HG03469 (cell line): Measurements from ENCODE around the gene SPATS2.
"Not testable (repeated sequence)": the region's sequence is repeated elsewhere in the genome, so short reads cannot be mapped to it uniquely, and the experiment has no call there.

Experiments used
- ATAC-seq: cut with Tn5 transposase; IDR thresholded peaks from one replicate; pipeline ENCODE4 v1.9.1; 2021; ENCODE audit warnings: mild to moderate bottlenecking, moderate library complexity, moderate number of reproducible peaks; ENCODE audit not compliant: unreplicated experiment

Gene SPATS2

GRCh38 chr12:49349266-49349665 lies 18.0 kb upstream of the SPATS2 start:
- no peak for ATAC-seq

DNA sequence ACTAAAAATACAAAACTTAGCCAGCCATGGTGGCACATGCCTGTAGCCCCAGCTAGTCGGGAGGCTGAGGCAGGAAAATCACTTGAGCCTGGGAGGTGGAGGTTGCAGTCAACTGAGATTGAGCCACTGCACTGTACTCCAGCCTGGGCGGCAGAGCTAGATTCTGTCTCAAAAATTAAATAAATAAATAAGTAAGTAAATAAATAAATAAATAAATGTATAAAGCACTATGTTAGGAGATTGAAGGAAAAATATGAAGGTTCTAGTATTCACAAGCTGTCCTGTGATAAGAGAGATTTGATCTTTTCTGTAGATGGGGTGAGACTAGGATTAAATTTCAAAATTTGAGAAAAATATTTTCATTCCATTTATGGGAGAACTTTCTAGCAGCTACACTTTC lies 14.9 kb upstream of the SPATS2 start:
- no peak for ATAC-seq

- no peak for ATAC-seq
Measured at GRCh38 chr12:49355913-49356312, 11.3 kb upstream of the SPATS2 start.

DNA sequence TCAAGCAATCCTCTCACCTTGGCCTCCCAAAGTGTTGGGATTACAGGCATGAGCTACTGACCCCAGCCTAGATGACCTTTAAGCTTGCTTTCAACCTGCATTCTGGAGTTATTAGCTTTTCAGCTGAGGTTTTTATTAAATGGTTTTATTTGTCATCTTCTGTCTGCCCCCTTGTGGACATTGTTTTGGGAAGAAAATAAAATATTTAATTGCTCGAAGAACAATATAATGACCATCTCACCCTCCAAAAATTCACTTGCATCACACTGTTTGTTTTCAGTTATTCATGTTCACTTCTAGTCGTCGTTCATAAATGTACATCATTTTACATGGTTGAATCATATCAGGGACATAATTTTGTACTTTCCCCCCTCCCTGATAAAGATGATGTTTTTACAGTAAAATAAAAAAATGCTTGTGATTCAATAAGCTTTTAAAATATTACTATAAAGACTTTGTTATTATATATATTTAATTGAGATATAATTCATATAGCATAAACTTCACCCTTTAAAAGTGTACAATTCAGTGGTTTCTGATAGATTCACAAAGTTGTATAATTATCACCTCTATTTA lies 10.1 kb upstream of the SPATS2 start:
- ATAC-seq = no peak

GRCh38 chr12:49358483-49359141 lies 8.7 kb upstream of the SPATS2 start:
- no peak for ATAC-seq

DNA sequence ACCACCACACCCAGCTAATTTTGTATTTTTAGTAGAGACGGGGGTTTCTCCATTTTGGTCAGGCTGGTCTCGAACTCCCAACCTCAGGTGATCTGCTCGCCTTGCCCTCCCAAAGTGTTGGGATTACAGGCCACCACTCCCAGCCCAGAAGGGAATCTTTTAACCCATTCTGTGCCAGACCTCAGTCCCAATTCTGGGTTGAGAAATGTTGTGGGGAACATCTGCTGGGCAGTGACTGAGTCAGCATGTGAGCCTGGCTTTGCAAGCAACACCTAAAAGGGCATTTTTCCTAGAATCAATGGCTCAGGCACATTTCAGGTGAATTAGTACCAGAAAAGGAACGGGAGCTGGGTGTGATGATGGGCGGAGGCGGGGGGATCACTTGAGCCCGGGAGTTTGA lies 7.6 kb upstream of the SPATS2 start:
- no peak for ATAC-seq

- ATAC-seq = no peak
Measured at GRCh38 chr12:49362077-49362476, 5.2 kb upstream of the SPATS2 start.

DNA sequence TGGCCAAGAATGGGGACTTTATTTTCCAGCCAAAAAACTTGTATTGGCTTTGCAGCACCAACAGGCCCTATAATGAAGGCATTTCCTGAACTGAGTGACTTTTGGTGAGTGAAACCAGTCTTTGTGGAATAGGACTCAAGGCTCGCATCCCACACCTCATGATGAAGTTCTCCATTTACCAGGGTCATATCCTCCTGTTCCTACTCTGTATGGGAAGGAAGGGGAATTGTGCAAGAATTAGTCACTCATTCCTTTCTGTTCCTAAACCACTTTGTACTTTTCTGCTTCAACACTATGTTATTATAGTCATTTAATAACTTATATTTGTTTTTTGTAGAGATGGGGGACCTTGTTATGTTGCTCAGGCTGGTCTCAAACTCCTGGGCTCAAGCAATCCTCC lies 2.3 kb upstream of the SPATS2 start:
- ATAC-seq = no peak

GRCh38 chr12:49365542-49365941 lies 1.7 kb upstream of the SPATS2 start:
- no peak for ATAC-seq

- ATAC-seq = no peak
Measured at GRCh38 chr12:49366096-49366651, 1.1 kb upstream of the SPATS2 start.

GRCh38 chr12:49366652-49367380 lies 446 bp upstream of the SPATS2 start:
- peak; percentile 40 for ATAC-seq

- ATAC-seq = no peak
Measured at GRCh38 chr12:49368240-49368600, 958 bp downstream of the SPATS2 start.

DNA sequence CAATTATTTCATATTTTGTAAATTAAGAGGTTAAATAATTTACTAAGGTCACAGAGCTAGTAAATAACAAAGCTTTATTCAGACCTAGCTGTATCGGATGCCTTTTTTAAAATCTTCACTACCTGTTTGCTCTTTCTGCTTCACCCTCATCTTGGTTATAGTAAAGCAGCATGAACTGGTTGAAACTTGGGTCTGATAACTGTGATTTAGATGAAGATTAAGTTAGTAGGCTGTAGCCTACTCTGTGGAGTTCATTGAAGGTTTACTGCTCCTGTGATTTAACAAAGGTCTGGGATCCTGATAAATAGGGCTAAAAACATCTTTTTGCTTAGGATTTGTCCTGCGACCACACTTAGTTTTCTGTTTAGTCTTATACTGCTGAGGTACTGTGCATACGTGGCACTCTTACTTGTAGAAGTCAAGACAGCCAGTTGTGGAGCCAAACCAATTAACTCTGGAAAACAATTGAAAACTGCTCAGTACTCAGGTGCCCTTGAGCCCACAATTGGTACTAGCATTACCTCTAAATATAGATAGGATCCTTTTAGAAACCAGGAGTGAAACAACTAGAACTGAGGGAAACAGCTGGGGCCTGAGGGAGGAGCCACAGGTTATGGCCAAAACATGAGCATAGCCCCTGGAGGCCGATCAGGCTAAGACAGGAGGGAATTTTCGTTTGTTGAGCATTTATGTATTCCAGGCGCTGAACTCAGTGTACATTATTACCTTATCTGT lies 2.3 kb downstream of the SPATS2 start:
- peak; percentile 27 for ATAC-seq

- no peak for ATAC-seq
Measured at GRCh38 chr12:49370539-49370938, 3.3 kb downstream of the SPATS2 start.

GRCh38 chr12:49375406-49375805 lies 8.1 kb downstream of the SPATS2 start:
- no peak for ATAC-seq

DNA sequence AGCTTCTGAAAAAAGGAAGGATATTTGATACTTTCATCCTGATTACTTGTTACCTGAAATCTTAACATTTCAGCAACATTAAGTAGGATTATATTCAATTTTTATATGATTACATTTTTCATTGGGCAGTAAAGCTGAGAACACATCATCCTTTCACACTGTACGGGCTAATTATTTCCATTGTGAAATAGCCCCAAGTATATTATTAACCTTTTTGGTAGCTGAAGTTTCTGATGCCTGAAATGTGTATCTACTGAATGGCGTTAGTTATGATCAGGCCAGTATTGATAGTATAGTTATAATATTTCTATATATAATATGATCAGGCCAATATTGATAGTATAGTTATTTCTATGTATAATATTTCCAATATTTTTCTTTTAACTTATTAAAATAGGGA lies 10.1 kb downstream of the SPATS2 start:
- ATAC-seq = no peak

- not testable (repeated sequence) for ATAC-seq
Measured at GRCh38 chr12:49380184-49380583, 12.9 kb downstream of the SPATS2 start.

DNA sequence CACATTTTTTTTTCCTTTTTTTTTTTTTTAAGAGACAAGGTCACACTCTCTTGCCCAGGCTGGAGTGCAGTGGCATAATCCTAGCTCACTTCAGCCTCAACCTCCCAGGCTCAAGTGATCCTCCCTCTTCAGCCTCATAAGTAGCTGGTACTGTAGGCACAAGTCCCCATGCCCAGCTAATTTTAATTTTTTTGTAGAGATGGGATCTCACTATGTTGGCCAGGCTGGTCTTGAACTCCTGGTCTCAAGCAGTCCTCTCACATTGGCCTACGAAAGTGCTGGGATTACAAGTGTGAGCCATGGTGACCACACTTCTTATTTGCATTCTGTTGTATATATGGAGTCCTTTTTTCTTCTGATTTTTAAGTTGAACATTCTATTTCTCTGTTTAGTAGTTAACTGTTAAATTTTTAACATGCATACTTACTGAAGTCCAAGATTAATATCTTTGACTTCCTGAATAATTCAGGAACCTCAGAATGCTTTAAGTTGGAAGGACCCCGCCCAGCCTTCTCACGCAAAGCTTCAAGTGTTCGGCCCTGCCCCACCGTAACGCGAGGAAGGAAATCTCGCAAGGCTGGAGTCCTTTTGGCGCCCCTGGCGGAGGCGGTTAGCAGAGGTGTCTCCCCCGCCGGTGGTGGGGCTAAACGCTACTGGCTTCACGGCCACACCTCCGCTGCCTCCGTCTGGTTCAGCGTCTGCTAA lies 21.6 kb downstream of the SPATS2 start:
- ATAC-seq = no peak

DNA sequence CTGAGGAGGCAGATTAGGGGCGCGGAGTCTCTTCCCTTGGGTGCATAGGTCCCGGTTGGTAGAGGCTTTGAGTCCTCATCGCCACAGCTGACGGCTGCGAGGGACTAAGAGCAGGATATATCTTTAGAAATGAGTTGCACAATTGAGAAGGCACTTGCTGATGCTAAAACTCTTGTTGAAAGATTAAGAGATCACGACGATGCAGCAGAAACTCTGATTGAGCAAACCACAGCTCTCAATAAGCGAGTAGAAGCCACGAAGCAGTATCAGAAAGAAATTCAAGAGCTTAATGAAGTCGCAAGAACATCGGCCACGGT lies 22.1 kb downstream of the SPATS2 start:
- no peak for ATAC-seq

- ATAC-seq = no peak
Measured at GRCh38 chr12:49397000-49397399, 29.7 kb downstream of the SPATS2 start.

GRCh38 chr12:49400304-49400703 lies 33.0 kb downstream of the SPATS2 start:
- no peak for ATAC-seq
